Peyer's patch (tissue), 4 donors: ENCODE results near the gene RXFP1.

Experiments
- CTCF ChIP-seq, 6 experiments: fragments of 450-650 bp in 4 of 6; fragments of 200-600 bp in 2 of 6; sonication (generic) in 1 of 6; IDR thresholded peaks; one replicate each; pipeline ENCODE4 v1.5.1; 2017 to 2019; ENCODE audit warnings: antibody characterized with exemption in 6 of 6, mild to moderate bottlenecking in 3 of 6, moderate library complexity in 1 of 6
- POLR2A ChIP-seq, 2 donors: fragments of 450-650 bp; IDR thresholded peaks; one replicate each; pipeline ENCODE4 v1.5.1; 2017; ENCODE audit warnings: antibody characterized with exemption in 2 of 2, mild to moderate bottlenecking in 2 of 2, moderate library complexity in 2 of 2

DNA sequence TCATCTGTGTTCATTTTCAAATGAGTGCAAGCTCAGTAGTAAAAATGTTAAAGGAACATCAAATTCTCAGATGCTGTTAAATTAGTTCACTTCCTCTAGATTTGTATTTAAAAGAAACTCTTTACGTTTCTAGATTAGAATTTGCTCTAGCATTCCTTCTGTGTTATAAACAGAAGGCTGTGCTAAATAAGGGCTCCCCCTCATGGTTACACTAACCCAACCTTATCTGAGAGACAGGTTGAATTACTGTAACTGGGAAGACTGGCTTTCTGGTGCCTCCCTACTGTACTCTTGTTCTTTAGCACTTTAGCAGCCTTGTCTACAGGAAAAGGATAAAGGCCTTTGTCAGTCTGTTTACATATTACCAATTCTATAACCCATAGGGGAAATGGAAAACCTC is 56.8 kb downstream of the RXFP1 start:
- TF ChIP-seq CTCF (IDR thresholded peaks at IDR 0.05), result no peak
- no peak for TF ChIP-seq POLR2A (IDR thresholded peaks at IDR 0.05)
